Stomach (tissue), 4 donors: ENCODE measurements around the gene TARP.
"Not testable (repeated sequence)": the region's sequence is repeated elsewhere in the genome, so short reads cannot be mapped to it uniquely, and the experiment has no call there.

Source experiments
- EP300 ChIP-seq: sonication (generic); formaldehyde crosslinking; IDR thresholded peaks from one replicate; pipeline ENCODE4 v1.6.1; 2017; ENCODE audit warnings: antibody characterized with exemption
- POLR2A ChIP-seq, 4 donors: fragments of 450-650 bp; IDR thresholded peaks; one replicate each; pipeline ENCODE4 v1.6.1; 2016; ENCODE audit warnings: antibody characterized with exemption in 4 of 4, control low read depth in 2 of 4, mild to moderate bottlenecking in 1 of 4, moderate library complexity in 1 of 4
- POLR2AphosphoS5 ChIP-seq, 3 donors: sonication (generic); formaldehyde crosslinking; IDR thresholded peaks; one replicate each; pipeline ENCODE4 v1.6.1; 2016; ENCODE audit warnings: antibody characterized with exemption in 3 of 3
- TF ChIP-seq, protein P1 (sequence below), 7 experiments: fragments of 450-650 bp in 4 of 7; fragments of 200-600 bp in 3 of 7; sonication (generic) in 3 of 7; IDR thresholded peaks; one replicate each; pipeline ENCODE4 v1.5.1; 2016 to 2019; ENCODE audit warnings: antibody characterized with exemption in 7 of 7, control low read depth in 2 of 7, mild to moderate bottlenecking in 1 of 7

GRCh38 chr7:38259157-38259556, 14.3 kb downstream of the TARP start:
- TF ChIP-seq, protein P1, sequence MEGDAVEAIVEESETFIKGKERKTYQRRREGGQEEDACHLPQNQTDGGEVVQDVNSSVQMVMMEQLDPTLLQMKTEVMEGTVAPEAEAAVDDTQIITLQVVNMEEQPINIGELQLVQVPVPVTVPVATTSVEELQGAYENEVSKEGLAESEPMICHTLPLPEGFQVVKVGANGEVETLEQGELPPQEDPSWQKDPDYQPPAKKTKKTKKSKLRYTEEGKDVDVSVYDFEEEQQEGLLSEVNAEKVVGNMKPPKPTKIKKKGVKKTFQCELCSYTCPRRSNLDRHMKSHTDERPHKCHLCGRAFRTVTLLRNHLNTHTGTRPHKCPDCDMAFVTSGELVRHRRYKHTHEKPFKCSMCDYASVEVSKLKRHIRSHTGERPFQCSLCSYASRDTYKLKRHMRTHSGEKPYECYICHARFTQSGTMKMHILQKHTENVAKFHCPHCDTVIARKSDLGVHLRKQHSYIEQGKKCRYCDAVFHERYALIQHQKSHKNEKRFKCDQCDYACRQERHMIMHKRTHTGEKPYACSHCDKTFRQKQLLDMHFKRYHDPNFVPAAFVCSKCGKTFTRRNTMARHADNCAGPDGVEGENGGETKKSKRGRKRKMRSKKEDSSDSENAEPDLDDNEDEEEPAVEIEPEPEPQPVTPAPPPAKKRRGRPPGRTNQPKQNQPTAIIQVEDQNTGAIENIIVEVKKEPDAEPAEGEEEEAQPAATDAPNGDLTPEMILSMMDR (IDR thresholded peaks at IDR 0.05): not testable (repeated sequence)
- TF ChIP-seq EP300; POLR2A (IDR thresholded peaks at IDR 0.05); POLR2AphosphoS5 (IDR thresholded peaks at IDR 0.05): not testable (repeated sequence)
